Loucy (cell line): Measurements from ENCODE around the gene EIF2S3B.

Source experiments
- H2AFZ ChIP-seq: fragments of 200-600 bp; sonication (generic); 2 replicates; pipeline ENCODE4 v1.6.0; 2016; ENCODE audit warnings: antibody characterized with exemption, mild to moderate bottlenecking, low read length, moderate library complexity
- H3F3A ChIP-seq: fragments of 200-600 bp; 2 replicates; pipeline ENCODE4 v1.6.0; 2016; ENCODE audit warnings: antibody characterized with exemption, low read depth, mild to moderate bottlenecking
- H3K27me3 ChIP-seq: fragments of 200-600 bp; sonication (generic); 2 replicates; pipeline ENCODE4 v1.6.1; 2014; ENCODE audit warnings: low read length, mild to moderate bottlenecking; ENCODE audit not compliant: insufficient read depth, poor library complexity, severe bottlenecking
- H3K36me3 ChIP-seq: fragments of 200-600 bp; sonication (generic); 2 replicates; pipeline ENCODE4 v1.6.1; 2016; ENCODE audit warnings: low read length; ENCODE audit not compliant: insufficient read depth
- H3K4me1 ChIP-seq: fragments of 200-600 bp; sonication (generic); 2 replicates; pipeline ENCODE4 v1.5.1; 2014; ENCODE audit warnings: low read length, mild to moderate bottlenecking; ENCODE audit not compliant: insufficient read depth, poor library complexity, severe bottlenecking
- H3K4me2 ChIP-seq: fragments of 200-600 bp; sonication (generic); 2 replicates; pipeline ENCODE4 v1.6.0; 2014; ENCODE audit warnings: antibody characterized with exemption, low read length, low read depth, mild to moderate bottlenecking; ENCODE audit not compliant: poor library complexity, severe bottlenecking
- H3K4me3 ChIP-seq: fragments of 200-600 bp; sonication (generic); 2 replicates; pipeline ENCODE4 v1.5.1; 2014; ENCODE audit warnings: low read length, mild to moderate bottlenecking, mixed read lengths; ENCODE audit not compliant: poor library complexity, severe bottlenecking
- H3K79me2 ChIP-seq: fragments of 200-600 bp; sonication (generic); 2 replicates; pipeline ENCODE4 v1.6.1; 2014; ENCODE audit warnings: low read length; ENCODE audit not compliant: insufficient read depth
- H3K9ac ChIP-seq: fragments of 200-600 bp; sonication (generic); 2 replicates; pipeline ENCODE4 v1.6.0; 2014; ENCODE audit warnings: mild to moderate bottlenecking, low read depth, low read length, moderate library complexity; ENCODE audit not compliant: poor library complexity, severe bottlenecking
- H3K9me2 ChIP-seq: fragments of 200-600 bp; sonication (generic); replicated peaks from 2 replicates; pipeline ENCODE4 v1.6.1; 2016; ENCODE audit warnings: low read depth, low read length, mixed read lengths
- H3K9me3 ChIP-seq: fragments of 200-600 bp; sonication (generic); 2 replicates; pipeline ENCODE4 v1.6.1; 2014; ENCODE audit warnings: mild to moderate bottlenecking, antibody characterized with exemption, low read length, low read depth; ENCODE audit not compliant: insufficient read depth
- H4K20me1 ChIP-seq: fragments of 200-600 bp; sonication (generic); 2 replicates; pipeline ENCODE4 v1.6.0; 2014; ENCODE audit warnings: antibody characterized with exemption, low read length, mild to moderate bottlenecking; ENCODE audit not compliant: insufficient read depth, poor library complexity, severe bottlenecking
- CTCF ChIP-seq: fragments of 200-600 bp; sonication (generic); conservative IDR thresholded peaks from 2 replicates; pipeline ENCODE4 v1.5.1; 2014; ENCODE audit warnings: mild to moderate bottlenecking, antibody characterized with exemption, low read length
- EZH2phosphoT487 ChIP-seq: fragments of 200-600 bp; IDR thresholded peaks from 2 replicates; pipeline ENCODE4 v1.6.1; 2018; ENCODE audit warnings: antibody characterized with exemption, mild to moderate bottlenecking, moderate library complexity, borderline replicate concordance

EIF2S3B gene

GRCh38 chr12:10491766-10492165, 13.9 kb upstream of the EIF2S3B start:
- Histone ChIP-seq H4K20me1 (no peaks in the 10 kb centered on the region), H3K4me1 (no peaks in the 10 kb centered on the region), H3K4me2 (no peak overlapping the region), H3K9ac (no peak overlapping the region), H3K9me3 (no peaks in the 10 kb centered on the region), H3K27me3 (no peaks in the 10 kb centered on the region), H3F3A (no peaks in the 10 kb centered on the region), H3K9me2 (no peaks in the 10 kb centered on the region), H3K4me3 (no peak overlapping the region), H3K36me3 (no peaks in the 10 kb centered on the region), H3K79me2 (no peaks in the 10 kb centered on the region), H2AFZ (no peak overlapping the region)
- TF ChIP-seq EZH2phosphoT487, result no peak
- TF ChIP-seq CTCF, result no peak

GRCh38 chr12:10497602-10498001, 8.1 kb upstream of the EIF2S3B start:
- H3K9me2 ChIP-seq, result no peaks in the 10 kb centered on the region
- H3K79me2 ChIP-seq, result no peaks in the 10 kb centered on the region
- H2AFZ ChIP-seq, result no peak overlapping the region
- H3K4me3 ChIP-seq, result no peak overlapping the region
- H3K4me1 ChIP-seq, result no peaks in the 10 kb centered on the region
- H4K20me1 ChIP-seq, result no peaks in the 10 kb centered on the region
- no peaks in the 10 kb centered on the region for H3F3A ChIP-seq
- H3K4me2 ChIP-seq, result no peak overlapping the region
- H3K27me3 ChIP-seq, result no peaks in the 10 kb centered on the region
- H3K36me3 ChIP-seq, result no peaks in the 10 kb centered on the region
- TF ChIP-seq EZH2phosphoT487 (no peak), CTCF (no peak)
- no peaks in the 10 kb centered on the region for H3K9me3 ChIP-seq
- H3K9ac ChIP-seq, result no peak overlapping the region

- no peak overlapping the region for H3K4me2 ChIP-seq
- H3K36me3 ChIP-seq, result no peaks in the 10 kb centered on the region
- H3F3A ChIP-seq, result no peaks in the 10 kb centered on the region
- no peaks in the 10 kb centered on the region for H3K4me1 ChIP-seq
- H3K9ac ChIP-seq, result no peak overlapping the region
- H3K27me3 ChIP-seq, result no peaks in the 10 kb centered on the region
- no peaks in the 10 kb centered on the region for H4K20me1 ChIP-seq
- TF ChIP-seq CTCF (no peak), EZH2phosphoT487 (no peak)
- H2AFZ ChIP-seq, result no peak overlapping the region
- H3K4me3 ChIP-seq, result no peak overlapping the region
- H3K9me3 ChIP-seq, result no peaks in the 10 kb centered on the region
- H3K9me2 ChIP-seq, result no peaks in the 10 kb centered on the region
- no peaks in the 10 kb centered on the region for H3K79me2 ChIP-seq
These were observed 7.6 kb upstream of the EIF2S3B start for GRCh38 chr12:10498042-10498441.
